Activated CD4-positive, alpha-beta T cell treated with anti-CD3 and anti-CD28 coated beads for 36 hours (primary cell): ENCODE results near the gene CACNG7. TPM values are rescaled to one million over a fixed set of nuclear protein-coding genes. Genes with fewer than 3 reads are reported as not detected.
A peak's percentile ranks its signal among the peaks of the same experiment; 100 is the strongest.
"Not testable (repeated sequence)": the region's sequence is repeated elsewhere in the genome, so short reads cannot be mapped to it uniquely, and the experiment has no call there.

Experiments used
- ATAC-seq: fragments of 200-7000 bp; cut with Tn5 transposase; one replicate; pipeline ENCODE4 v1.10.0; 2021; ENCODE audit warnings: mild to moderate bottlenecking, moderate library complexity
- CTCF ChIA-PET: fragments of 350-600 bp; sonication (Branson Sonifier 250); formaldehyde crosslinking; loops from one replicate; lab custom pipeline; 2021; ENCODE audit warnings: antibody characterized with exemption; lab: Charles Lee
- POLR2A ChIA-PET: fragments of 350-600 bp; sonication (Branson Sonifier 250); formaldehyde crosslinking; loops from one replicate; lab custom pipeline; 2021; ENCODE audit warnings: antibody characterized with exemption, inconsistent platforms; lab: Charles Lee
- DNase-seq: peaks from one replicate; pipeline ENCODE4 v3.0.0-alpha.2; 2020
- H3K27ac Mint-ChIP-seq: one replicate; pipeline ENCODE4 v1.8.0; 2021; ENCODE audit warnings: mixed read lengths
- H3K27me3 Mint-ChIP-seq: one replicate; pipeline ENCODE4 v1.8.0; 2021; ENCODE audit warnings: mixed read lengths
- H3K36me3 Mint-ChIP-seq: one replicate; pipeline ENCODE4 v1.8.0; 2021; ENCODE audit warnings: low read depth, mixed read lengths
- H3K4me1 Mint-ChIP-seq: one replicate; pipeline ENCODE4 v1.8.0; 2021; ENCODE audit warnings: mixed read lengths
- H3K4me3 Mint-ChIP-seq: one replicate; pipeline ENCODE4 v1.8.0; 2021; ENCODE audit warnings: mild to moderate bottlenecking, moderate library complexity, mixed read lengths
- H3K9me3 Mint-ChIP-seq: one replicate; pipeline ENCODE4 v1.8.0; 2021; ENCODE audit warnings: low read depth, mixed read lengths
- intact Hi-C, 2 experiments: fragments of 100-400 bp; cut with DNase I in 1 of 2; cut with micrococcal nuclease in 1 of 2; formaldehyde crosslinking; loops; one replicate each; pipeline versions ENCODE4 v1.14.2 to v1.15.1; 2022 to 2024; cut with DNase I, micrococcal nuclease
- total RNA-seq, 2 experiments: library from RNA; stranded (reverse); gene quantifications; one replicate each; pipeline ENCODE4 v1.2.3, GENCODE V29; 2021

The CACNG7 gene
- total RNA-seq, 2 experiments from 2014 or later, result not detected

GRCh38 chr19:53927739-53928138, 18.7 kb downstream of the CACNG7 start:
- H3K36me3 Mint-ChIP-seq, result no peaks in the 10 kb centered on the region
- H3K27ac Mint-ChIP-seq, result no peak overlapping the region
- no peaks in the 10 kb centered on the region for H3K9me3 Mint-ChIP-seq
- peaks cover 6% of the 10 kb centered on the region for H3K27me3 Mint-ChIP-seq
- CTCF ChIA-PET, result no interaction called here
- intact Hi-C loops, result loop anchor here (1.0 to 2.0 kb wide), 2 partner anchors 24 to 25 kb away; no protein-coding TSS in a partner anchor
- no peak overlapping the region for H3K4me3 Mint-ChIP-seq
- POLR2A ChIA-PET, result interaction anchor here (0.6 kb wide), 1 partner anchor 935 kb away, joined by 4 read pairs; no protein-coding TSS in a partner anchor
- DNase-seq, result peak; percentile 66
- ATAC-seq, result no peak
- no peaks in the 10 kb centered on the region for H3K4me1 Mint-ChIP-seq

GRCh38 chr19:53936029-53936428, 27.0 kb downstream of the CACNG7 start:
- CTCF ChIA-PET, result interaction anchor here (0.6 kb wide), 2 partner anchors 89 to 331 kb away, joined by 3 to 4 read pairs; no protein-coding TSS in a partner anchor
- H3K4me1 Mint-ChIP-seq, result no peaks in the 10 kb centered on the region
- intact Hi-C loops, result no loop called here

GRCh38 chr19:53942001-53942786, 33.1 kb downstream of the CACNG7 start:
- intact Hi-C loops, result no loop called here
- ATAC-seq (peak; percentile 51), DNase-seq (peak; percentile 50)
- Mint-ChIP-seq H3K36me3 (no peaks in the 10 kb centered on the region), H3K4me1 (no peaks in the 10 kb centered on the region), H3K4me3 (no peak overlapping the region), H3K27ac (no peak overlapping the region), H3K9me3 (no peaks in the 10 kb centered on the region), H3K27me3 (peaks cover 55% of the 10 kb centered on the region)
- CTCF ChIA-PET, result interaction anchor here (0.6 to 0.9 kb wide), 3 partner anchors 15 to 145 kb away, joined by 3 read pairs; no protein-coding TSS in a partner anchor
- POLR2A ChIA-PET, result no interaction called here

More at GRCh38 chr19:53936029-53936428, 27.0 kb downstream of the CACNG7 start:
- peaks cover 20% of the 10 kb centered on the region for H3K27me3 Mint-ChIP-seq
- H3K4me3 Mint-ChIP-seq, result no peak overlapping the region
- ATAC-seq, result no peak
- no peak overlapping the region for H3K27ac Mint-ChIP-seq
- H3K9me3 Mint-ChIP-seq, result no peaks in the 10 kb centered on the region
- no peaks in the 10 kb centered on the region for H3K36me3 Mint-ChIP-seq
- POLR2A ChIA-PET, result no interaction called here
- DNase-seq, result no peak

GRCh38 chr19:53944416-53944815, 35.3 kb downstream of the CACNG7 start:
- no peaks in the 10 kb centered on the region for H3K4me1 Mint-ChIP-seq
- ATAC-seq (no peak), DNase-seq (no peak)
- peaks cover 48% of the 10 kb centered on the region for H3K27me3 Mint-ChIP-seq
- ChIA-PET CTCF (interaction anchor here (0.7 to 0.9 kb wide), 2 partner anchors 72 to 80 kb away, joined by 3 read pairs; no protein-coding TSS in a partner anchor), POLR2A (no interaction called here)
- no peaks in the 10 kb centered on the region for H3K9me3 Mint-ChIP-seq
- H3K4me3 Mint-ChIP-seq, result no peak overlapping the region
- intact Hi-C loops, result no loop called here
- no peaks in the 10 kb centered on the region for H3K36me3 Mint-ChIP-seq
- H3K27ac Mint-ChIP-seq, result no peak overlapping the region

DNA sequence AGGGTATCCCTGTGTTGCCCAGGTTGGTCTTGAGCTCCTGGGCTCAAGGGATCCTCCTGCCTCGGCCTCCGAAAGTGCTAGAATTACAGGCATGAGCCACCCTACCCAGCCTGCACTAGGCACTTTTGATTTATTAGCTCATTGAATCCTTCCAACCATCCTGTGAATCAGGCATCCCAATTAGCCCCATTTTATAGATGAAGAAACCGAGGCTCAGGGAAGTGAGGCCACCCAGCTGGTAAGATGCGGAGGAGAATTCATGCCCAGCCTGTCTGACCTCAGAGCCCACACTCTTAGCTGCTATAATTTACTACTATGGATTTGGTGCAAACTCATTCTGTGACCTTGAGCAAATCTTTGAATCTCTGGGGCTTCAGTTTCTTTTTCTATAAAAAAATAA, 35.9 kb downstream of the CACNG7 start:
- peaks cover 46% of the 10 kb centered on the region for H3K27me3 Mint-ChIP-seq
- H3K27ac Mint-ChIP-seq, result no peak overlapping the region
- H3K36me3 Mint-ChIP-seq, result no peaks in the 10 kb centered on the region
- H3K4me3 Mint-ChIP-seq, result no peak overlapping the region
- CTCF ChIA-PET, result interaction anchor here (0.6 to 0.9 kb wide), 3 partner anchors 71 to 200 kb away, joined by 3 read pairs; no protein-coding TSS in a partner anchor
- no peaks in the 10 kb centered on the region for H3K4me1 Mint-ChIP-seq
- H3K9me3 Mint-ChIP-seq, result no peaks in the 10 kb centered on the region
- POLR2A ChIA-PET, result no interaction called here
- DNase-seq, result no peak
- no peak for ATAC-seq
- intact Hi-C loops, result no loop called here

GRCh38 chr19:53945441-53945840, 36.4 kb downstream of the CACNG7 start:
- Mint-ChIP-seq H3K27ac (no peak overlapping the region), H3K36me3 (no peaks in the 10 kb centered on the region), H3K4me3 (no peak overlapping the region), H3K4me1 (no peaks in the 10 kb centered on the region), H3K27me3 (peaks cover 42% of the 10 kb centered on the region), H3K9me3 (no peaks in the 10 kb centered on the region)
- intact Hi-C loops, result no loop called here
- CTCF ChIA-PET, result interaction anchor here (0.6 to 0.9 kb wide), 2 partner anchors 79 to 201 kb away, joined by 3 read pairs; no protein-coding TSS in a partner anchor
- ATAC-seq, result no peak
- POLR2A ChIA-PET, result no interaction called here
- no peak for DNase-seq

DNA sequence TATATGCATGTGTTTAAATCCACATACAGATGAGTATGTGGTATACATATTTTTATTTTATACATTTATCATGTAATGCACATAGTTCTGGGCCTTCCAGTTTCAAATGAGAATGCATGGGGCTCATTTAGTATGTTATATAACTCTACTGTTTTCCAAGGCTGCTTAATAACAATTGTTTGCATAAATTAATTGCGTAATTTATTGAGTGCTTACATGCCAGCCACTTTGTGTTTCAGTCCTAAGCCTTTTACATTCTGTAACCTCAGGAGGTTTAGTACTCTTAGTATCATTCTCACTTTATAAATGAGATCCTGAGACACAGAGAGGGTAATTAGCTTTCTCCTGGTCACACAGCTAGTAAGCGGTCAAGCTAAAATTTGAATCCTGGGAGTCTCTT, 36.9 kb downstream of the CACNG7 start:
- no peak overlapping the region for H3K4me3 Mint-ChIP-seq
- H3K9me3 Mint-ChIP-seq, result no peaks in the 10 kb centered on the region
- POLR2A ChIA-PET, result no interaction called here
- DNase-seq (no peak), ATAC-seq (no peak)
- CTCF ChIA-PET, result interaction anchor here (0.6 kb wide), 1 partner anchor 20 kb away, joined by 3 read pairs; no protein-coding TSS in a partner anchor
- H3K36me3 Mint-ChIP-seq, result no peaks in the 10 kb centered on the region
- intact Hi-C loops, result no loop called here
- no peak overlapping the region for H3K27ac Mint-ChIP-seq
- peaks cover 40% of the 10 kb centered on the region for H3K27me3 Mint-ChIP-seq
- no peaks in the 10 kb centered on the region for H3K4me1 Mint-ChIP-seq

- DNase-seq (no peak), ATAC-seq (no peak)
- CTCF ChIA-PET, result interaction anchor here (0.7 to 1.5 kb wide), 3 partner anchors 10 to 881 kb away, joined by 3 to 4 read pairs (median 4); no protein-coding TSS in a partner anchor
- Mint-ChIP-seq H3K36me3 (no peaks in the 10 kb centered on the region), H3K9me3 (no peaks in the 10 kb centered on the region), H3K27me3 (peaks cover 36% of the 10 kb centered on the region), H3K4me1 (no peaks in the 10 kb centered on the region), H3K4me3 (no peak overlapping the region), H3K27ac (no peak overlapping the region)
- intact Hi-C loops, result no loop called here
- POLR2A ChIA-PET, result interaction anchor here (0.6 kb wide), 1 partner anchor 9 kb away, joined by 5 read pairs; no protein-coding TSS in a partner anchor
Observed at GRCh38 chr19:53947624-53948023, 38.5 kb downstream of the CACNG7 start.

DNA sequence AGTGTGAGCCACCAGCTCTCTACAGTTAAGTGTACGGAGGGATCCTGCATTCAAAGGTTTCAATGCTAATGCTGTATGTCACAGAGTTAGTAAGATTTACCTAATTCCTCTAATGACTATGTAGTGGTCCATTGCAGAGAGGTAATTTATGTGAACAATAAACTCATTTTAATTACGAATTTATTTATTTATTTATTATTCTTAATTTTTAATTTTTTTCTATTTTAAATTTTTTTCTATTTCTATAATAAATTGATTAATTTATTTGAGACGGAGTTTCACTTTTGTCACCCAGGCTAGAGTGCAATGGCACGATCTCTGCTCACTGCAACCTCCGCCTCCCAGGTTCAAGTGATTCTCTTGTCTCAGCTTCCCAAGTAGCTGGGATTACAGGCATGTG, 39.5 kb downstream of the CACNG7 start:
- DNase-seq, H3K36me3 Mint-ChIP-seq, H3K9me3 Mint-ChIP-seq, POLR2A ChIA-PET, H3K4me3 Mint-ChIP-seq, H3K4me1 Mint-ChIP-seq, intact Hi-C loops, ATAC-seq, H3K27ac Mint-ChIP-seq: not testable (repeated sequence)
- H3K27me3 Mint-ChIP-seq, result peaks cover 30% of the 10 kb centered on the region
- CTCF ChIA-PET, result interaction anchor here (1.5 kb wide), 1 partner anchor 75 kb away, joined by 4 read pairs; no protein-coding TSS in a partner anchor

- Mint-ChIP-seq H3K27me3 (peaks cover 23% of the 10 kb centered on the region), H3K4me1 (no peaks in the 10 kb centered on the region), H3K36me3 (no peaks in the 10 kb centered on the region), H3K27ac (no peak overlapping the region), H3K4me3 (no peak overlapping the region), H3K9me3 (no peaks in the 10 kb centered on the region)
- POLR2A ChIA-PET, result no interaction called here
- no peak for ATAC-seq
- CTCF ChIA-PET, result interaction anchor here (0.7 kb wide), 1 partner anchor 77 kb away, joined by 5 read pairs; no protein-coding TSS in a partner anchor
- no peak for DNase-seq
- intact Hi-C loops, result no loop called here
Observed at GRCh38 chr19:53951436-53951835, 42.4 kb downstream of the CACNG7 start.

DNA sequence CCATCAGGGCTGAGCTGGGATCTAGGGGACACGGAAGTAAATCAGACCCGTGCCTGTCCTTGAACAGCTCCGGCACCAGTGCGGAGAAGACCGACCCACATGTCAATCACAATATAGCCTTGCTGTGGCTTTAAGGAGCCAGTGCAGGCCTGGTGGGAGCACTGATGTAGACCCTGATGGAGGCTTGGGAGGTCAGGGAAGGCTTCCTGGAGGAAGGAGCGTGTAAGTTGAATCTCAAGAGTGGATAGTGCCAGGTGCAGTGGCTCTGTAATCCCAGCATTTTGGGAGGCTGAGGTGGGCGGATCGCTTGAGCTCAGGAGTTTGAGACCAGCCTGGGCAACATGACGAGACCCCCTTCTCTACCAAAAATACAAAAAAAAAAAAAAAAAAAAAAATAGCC, 42.9 kb downstream of the CACNG7 start:
- Mint-ChIP-seq H3K27me3 (peaks cover 23% of the 10 kb centered on the region), H3K4me1 (no peaks in the 10 kb centered on the region), H3K27ac (no peak overlapping the region), H3K36me3 (no peaks in the 10 kb centered on the region), H3K4me3 (no peak overlapping the region), H3K9me3 (no peaks in the 10 kb centered on the region)
- DNase-seq, result no peak
- intact Hi-C loops, result no loop called here
- ATAC-seq, result no peak
- CTCF ChIA-PET, result no interaction called here
- POLR2A ChIA-PET, result no interaction called here
